IMR-90 (cell line): Measurements from ENCODE around the gene ADAMTS10. TPM values are rescaled to one million over a fixed set of nuclear protein-coding genes. Genes with fewer than 3 reads are reported as not detected.

Experiments
- ATAC-seq: fragments of 200-7000 bp; cut with Tn5 transposase; 2 replicates; pipeline ENCODE4 v1.9.1; 2020; ENCODE audit warnings: low read depth, mild to moderate bottlenecking, moderate library complexity
- BruUV-seq: library from RNA; stranded (reverse); fragments of 400-500 nt; replicated peaks from 2 replicates; lab custom pipeline; 2021; lab: Mats Ljungman, UMichigan
- CTCF ChIA-PET: fragments of 300-600 bp; formaldehyde crosslinking; extraction: SDS; loops from one replicate; lab custom pipeline; 2021; ENCODE audit warnings: antibody characterized with exemption; lab: Yijun Ruan, JAX
- POLR2A ChIA-PET: fragments of 300-600 bp; sonication (Branson Sonifier 250); formaldehyde crosslinking; loops from one replicate; lab custom pipeline; 2022; ENCODE audit warnings: antibody characterized with exemption; ENCODE audit not compliant: unreplicated experiment; lab: Charles Lee
- DNase-seq: peaks from one replicate; pipeline ENCODE4 v3.0.0; 2013
- H2AFZ ChIP-seq: replicated peaks from 2 replicates; pipeline ENCODE3; 2013; ENCODE audit warnings: low read length, mild to moderate bottlenecking; ENCODE audit not compliant: poor library complexity
- H2AK5ac ChIP-seq: 2 replicates; pipeline ENCODE4 v1.6.1; 2013; ENCODE audit warnings: low read depth, low read length, inconsistent platforms
- H2AK9ac ChIP-seq: replicated peaks from 2 replicates; pipeline ENCODE3; 2013; ENCODE audit warnings: mild to moderate bottlenecking, low read depth, low read length, moderate library complexity; ENCODE audit not compliant: poor library complexity
- H2BK120ac ChIP-seq: 2 replicates; pipeline ENCODE4 v1.6.1; 2013; ENCODE audit warnings: low read depth, low read length, inconsistent platforms
- H2BK15ac ChIP-seq: 3 replicates; pipeline ENCODE4 v1.6.1; 2013; ENCODE audit warnings: low read depth, low read length, inconsistent platforms
- H2BK20ac ChIP-seq: 2 replicates; pipeline ENCODE4 v1.6.1; 2013; ENCODE audit warnings: low read depth, mild to moderate bottlenecking, inconsistent platforms, low read length, moderate library complexity
- H2BK5ac ChIP-seq: 2 replicates; pipeline ENCODE4 v1.6.1; 2013; ENCODE audit warnings: mild to moderate bottlenecking, low read depth, low read length, inconsistent platforms; ENCODE audit not compliant: poor library complexity, severe bottlenecking
- H3K14ac ChIP-seq: replicated peaks from 2 replicates; pipeline ENCODE4 v1.6.1; 2013; ENCODE audit warnings: low read depth, low read length, inconsistent platforms
- H3K18ac ChIP-seq: 2 replicates; pipeline ENCODE4 v1.6.1; 2013; ENCODE audit warnings: low read depth, low read length, control low read depth
- H3K23ac ChIP-seq: 2 replicates; pipeline ENCODE4 v1.6.1; 2013; ENCODE audit warnings: low read depth, low read length, inconsistent platforms
- H3K27ac ChIP-seq: 2 replicates; pipeline ENCODE4 v1.5.1; 2013; ENCODE audit warnings: mild to moderate bottlenecking, control low read depth, low read length; ENCODE audit not compliant: insufficient read depth
- H3K27me3 ChIP-seq: 2 replicates; pipeline ENCODE4 v1.6.1; 2013; ENCODE audit warnings: low read length; ENCODE audit not compliant: control insufficient read depth, insufficient read depth
- H3K36me3 ChIP-seq: 2 replicates; pipeline ENCODE4 v1.6.1; 2013; ENCODE audit warnings: low read length, mixed read lengths; ENCODE audit not compliant: control insufficient read depth, insufficient read depth
- H3K4ac ChIP-seq: 2 replicates; pipeline ENCODE4 v1.6.1; 2013; ENCODE audit warnings: low read depth, low read length, inconsistent platforms
- H3K4me1 ChIP-seq: 2 replicates; pipeline ENCODE4 v1.6.1; 2013; ENCODE audit warnings: low read length, mixed read lengths; ENCODE audit not compliant: control insufficient read depth, insufficient read depth
- H3K4me2 ChIP-seq: 2 replicates; pipeline ENCODE4 v1.6.1; 2013; ENCODE audit warnings: low read depth, mild to moderate bottlenecking, control low read depth, low read length, moderate library complexity
- H3K4me3 ChIP-seq: 2 replicates; pipeline ENCODE4 v1.5.1; 2013; ENCODE audit warnings: low read depth, mild to moderate bottlenecking, control low read depth, low read length, moderate library complexity; ENCODE audit not compliant: insufficient read depth
- H3K56ac ChIP-seq: 2 replicates; pipeline ENCODE4 v1.6.1; 2013; ENCODE audit warnings: low read length, inconsistent platforms; ENCODE audit not compliant: insufficient read depth; ENCODE audit errors: extremely low read depth
- H3K79me1 ChIP-seq, 2 experiments: 2 replicates each; pipeline ENCODE4 v1.6.1; 2013; ENCODE audit warnings: low read length in 2 of 2, inconsistent platforms in 1 of 2, low read depth in 1 of 2
- H3K9ac ChIP-seq: 2 replicates; pipeline ENCODE4 v1.6.1; 2013; ENCODE audit warnings: low read depth, low read length, control low read depth
- H3K9me1 ChIP-seq: 2 replicates; pipeline ENCODE4 v1.6.1; 2013; ENCODE audit warnings: low read length, inconsistent platforms; ENCODE audit not compliant: insufficient read depth
- H3K9me3 ChIP-seq: 2 replicates; pipeline ENCODE4 v1.6.1; 2013; ENCODE audit warnings: low read length; ENCODE audit not compliant: control insufficient read depth, insufficient read depth
- H4K20me1 ChIP-seq: 2 replicates; pipeline ENCODE4 v1.6.1; 2013; ENCODE audit warnings: low read length, inconsistent platforms; ENCODE audit not compliant: insufficient read depth
- H4K5ac ChIP-seq: 2 replicates; pipeline ENCODE4 v1.6.1; 2013; ENCODE audit warnings: mild to moderate bottlenecking, low read depth, low read length, control low read depth
- H4K8ac ChIP-seq, 2 experiments: 2 replicates each; pipeline ENCODE4 v1.6.1; 2013; ENCODE audit warnings: low read depth in 2 of 2, low read length in 2 of 2, control low read depth in 1 of 2, inconsistent platforms in 1 of 2
- H4K91ac ChIP-seq: 2 replicates; pipeline ENCODE4 v1.6.1; 2013; ENCODE audit warnings: low read depth, low read length, inconsistent platforms; ENCODE audit not compliant: insufficient read depth
- BHLHE40 ChIP-seq: fragments of 150-350 bp; IDR thresholded peaks from 2 replicates; pipeline ENCODE4 v1.6.1; 2016; ENCODE audit warnings: mild to moderate bottlenecking, low read depth, low read length
- CEBPB ChIP-seq: IDR thresholded peaks from 2 replicates; pipeline ENCODE4 v1.6.1; 2012; ENCODE audit warnings: low read depth, low read length, improper control_type of control experiment
- CHD1 ChIP-seq: IDR thresholded peaks from 2 replicates; pipeline ENCODE4 v1.6.1; 2012; ENCODE audit warnings: low read depth, low read length, improper control_type of control experiment
- CTCF ChIP-seq: conservative IDR thresholded peaks from 2 replicates; pipeline ENCODE4 v1.5.1; 2012; ENCODE audit warnings: mild to moderate bottlenecking, low read depth, low read length, improper control_type of control experiment
- FOS ChIP-seq: fragments of 150-350 bp; IDR thresholded peaks from 2 replicates; pipeline ENCODE4 v1.6.1; 2016; ENCODE audit warnings: low read depth, low read length
- MAZ ChIP-seq: IDR thresholded peaks from 2 replicates; pipeline ENCODE4 v1.6.1; 2012; ENCODE audit warnings: low read depth, mild to moderate bottlenecking, low read length, improper control_type of control experiment, moderate library complexity, borderline replicate concordance
- MXI1 ChIP-seq: IDR thresholded peaks from 2 replicates; pipeline ENCODE4 v1.6.1; 2012; ENCODE audit warnings: low read depth, mild to moderate bottlenecking, low read length, moderate library complexity, borderline replicate concordance
- NFE2L2 ChIP-seq: fragments of 150-350 bp; IDR thresholded peaks from 2 replicates; pipeline ENCODE4 v1.6.1; 2016; ENCODE audit warnings: low read depth, mild to moderate bottlenecking, low read length
- POLR2A ChIP-seq: IDR thresholded peaks from 2 replicates; pipeline ENCODE4 v1.6.1; 2012; ENCODE audit warnings: mild to moderate bottlenecking, low read depth, low read length
- RAD21 ChIP-seq: IDR thresholded peaks from 2 replicates; pipeline ENCODE4 v1.6.1; 2012; ENCODE audit warnings: low read length, improper control_type of control experiment
- RFX5 ChIP-seq: IDR thresholded peaks from 2 replicates; pipeline ENCODE4 v1.8.0; 2012; ENCODE audit warnings: low read depth, mild to moderate bottlenecking, low read length, moderate library complexity
- SMC3 ChIP-seq: fragments of 150-350 bp; IDR thresholded peaks from 2 replicates; pipeline ENCODE4 v1.6.1; 2016; ENCODE audit warnings: low read depth, mild to moderate bottlenecking, antibody characterized with exemption, low read length, moderate library complexity
- USF2 ChIP-seq: fragments of 150-350 bp; IDR thresholded peaks from 2 replicates; pipeline ENCODE4 v1.6.1; 2017; ENCODE audit warnings: mild to moderate bottlenecking, antibody characterized with exemption, low read length, low read depth
- WGBS, 2 experiments: methylation state at CpG; one replicate each; pipeline versions ENCODE4 v1.1.5 to v1.1.7; 2013; ENCODE audit warnings: missing lambda C conversion rate in 2 of 2; ENCODE audit not compliant: insufficient read length in 1 of 2; ENCODE audit errors: extremely low coverage in 2 of 2; 5-methylcytosine and 5-hydroxymethylcytosine counted together
- dilution Hi-C: fragments of 300-500 bp; cut with HindIII; formaldehyde crosslinking; loops from one replicate; pipeline ENCODE4 v1.14.3; 2018; ENCODE audit warnings: low sequenced_read_pairs; ENCODE audit not compliant: unreplicated experiment
- in situ Hi-C: fragments of 300-500 bp; cut with MboI; formaldehyde crosslinking; loops from 3 replicates; pipeline ENCODE4 v1.14.3; 2019; ENCODE audit warnings: low sequenced_read_pairs, inconsistent platforms, mixed read lengths
- intact Hi-C: fragments of 100-400 bp; cut with micrococcal nuclease; formaldehyde crosslinking; loops from 2 replicates; pipeline ENCODE4 v1.10.0; 2022
- polyA plus RNA-seq, 3 experiments: library from polyadenylated mRNA; depleted of rRNA; stranded (reverse); fragments of >200 nt; gene quantifications; 2 replicates each; pipeline ENCODE4 v1.2.3, GENCODE V29; 2012; ENCODE audit warnings: low replicate concordance in 1 of 3
- total RNA-seq: library from RNA; depleted of rRNA; stranded (reverse); fragments of >200 nt; gene quantifications from 2 replicates; pipeline ENCODE4 v1.2.3, GENCODE V29; 2012

ADAMTS10 gene
- total and polyA plus RNA-seq, 2 of the 4 experiments (the other 2 are of a cell fraction) = 3.4 to 11.5 TPM

GRCh38 chr19:8578642-8579265 lies 31.8 kb downstream of the ADAMTS10 start:
- no peak overlapping the region for H3K14ac ChIP-seq
- DNase-seq (peak; percentile 53), ATAC-seq (peak; percentile 71)
- BruUV-seq = no TSS peak
- H4K20me1 ChIP-seq = no peaks in the 10 kb centered on the region
- no peak overlapping the region for H3K23ac ChIP-seq
- H2AK5ac ChIP-seq = no peak overlapping the region
- H3K4me2 ChIP-seq = no peak overlapping the region
- H3K56ac ChIP-seq = no peak overlapping the region
- no peak overlapping the region for H2BK20ac ChIP-seq
- 13% methylated on average over 6 of the region's 17 CpGs; no CpG with 5 or more reads in 1 of the 2 experiments for WGBS, 2 experiments
- intact Hi-C loops = loop anchor here (2.0 to 5.0 kb wide), 2 partner anchors 166 to 224 kb away; partner anchors contain the start of gene MARCHF2
- no peaks in the 10 kb centered on the region for H3K27me3 ChIP-seq
- no peak overlapping the region for H4K5ac ChIP-seq
- H3K27ac ChIP-seq = no peak overlapping the region
- peaks cover 5% of the 10 kb centered on the region; the same call in 1 of the 2 replicates for H3K4me1 ChIP-seq
- H3K9me1 ChIP-seq = peaks cover 6% of the 10 kb centered on the region; the same call in 1 of the 2 replicates
- H3K9me3 ChIP-seq = no peaks in the 10 kb centered on the region
- no peak overlapping the region for H4K8ac ChIP-seq
- H2AK9ac ChIP-seq = peak overlapping the region; percentile 78
- no peak overlapping the region for H2BK15ac ChIP-seq
- CTCF ChIA-PET = interaction anchor here (1.0 to 1.9 kb wide), 6 partner anchors 10 to 226 kb away, joined by 3 to 8 read pairs (median 4); no protein-coding TSS in a partner anchor
- TF ChIP-seq FOS (no peak), NFE2L2 (no peak), RAD21 (peak; percentile 65), MAZ (no peak), SMC3 (peak; percentile 54), RFX5 (no peak), POLR2A (no peak), CTCF (peak; percentile 76), CEBPB (no peak), MXI1 (no peak), USF2 (no peak), BHLHE40 (no peak), CHD1 (no peak)
- H3K9ac ChIP-seq = no peak overlapping the region
- no peak overlapping the region for H3K18ac ChIP-seq
- H3K36me3 ChIP-seq = no peaks in the 10 kb centered on the region
- dilution Hi-C loops = no loop called here
- H3K79me1 ChIP-seq = no peaks in the 10 kb centered on the region
- H4K91ac ChIP-seq = no peak overlapping the region
- H2AFZ ChIP-seq = peak overlapping the region; percentile 40
- H3K4me3 ChIP-seq = no peak overlapping the region
- H2BK5ac ChIP-seq = no peak overlapping the region
- POLR2A ChIA-PET = no interaction called here
- H2BK120ac ChIP-seq = no peak overlapping the region
- H3K4ac ChIP-seq = no peak overlapping the region
- in situ Hi-C loops = loop anchor here (5.0 kb wide), 1 partner anchor 256 kb away; the partner anchor contains the start of genes NDUFA7 and RPS28
